ENCODE measurements around the gene MYOZ3. TPM values are rescaled to one million over a fixed set of nuclear protein-coding genes. Genes with fewer than 3 reads are reported as not detected.

The MYOZ3 gene
- polyA plus RNA-seq, 1 of the 3 experiments (the other 2 are of a cell fraction), result 0.26 TPM

- H3K9me3 ChIP-seq, result no peaks in the 10 kb centered on the region
- CTCF ChIA-PET, result interaction anchor here (1.3 to 2.4 kb wide), 7 partner anchors 10 to 80 kb away, joined by 3 to 9 read pairs (median 4); no protein-coding TSS in a partner anchor
- WGBS (ENCODE audit: low lambda C conversion rate), result 47% methylated on average over 8 of the region's 9 CpGs
- peak overlapping the region; percentile 66 for H3K4me2 ChIP-seq
- H2AFZ ChIP-seq (ENCODE audit: low read depth), result no peak overlapping the region
- H3K9me2 ChIP-seq, result no peaks in the 10 kb centered on the region
- H3K36me3 ChIP-seq (replicated peaks in 1 of 2; ENCODE audit: control insufficient read depth in 1 of 2, insufficient read depth in 2 of 2, low read length in 1 of 2), result no peaks in the 10 kb centered on the region
- H3K79me2 ChIP-seq (ENCODE audit: insufficient read depth), result peaks cover 38% of the 10 kb centered on the region
- H3K4me1 ChIP-seq (ENCODE audit: control insufficient read depth in 1 of 2, insufficient read depth in 2 of 2, low read depth in 1 of 2, low read length in 1 of 2), result peaks cover 79 to 91% of the 10 kb centered on the region in 2 experiments
- peak overlapping the region; percentile 45 to 57 for H3K4me3 ChIP-seq (ENCODE audit: low read depth in 2 of 2, low read length in 1 of 2)
- no peak for DNase-seq
- no peaks in the 10 kb centered on the region; the same call in 1 of the 2 replicates for H4K20me1 ChIP-seq (ENCODE audit: insufficient read depth)
- peaks cover 58% of the 10 kb centered on the region for H3F3A ChIP-seq (replicated peaks; ENCODE audit: insufficient read depth)
- H3K27ac ChIP-seq (ENCODE audit: low read depth in 2 of 2, low read length in 1 of 2), result peak overlapping the region; percentile 92 to 94
- H3K27me3 ChIP-seq (ENCODE audit: insufficient read depth), result no peaks in the 10 kb centered on the region
- POLR2A ChIA-PET, result no interaction called here
- peak overlapping the region; percentile 74 for H3K9ac ChIP-seq
- no peak for TF ChIP-seq MEF2A (IDR thresholded peaks at IDR 0.05; ENCODE audit: borderline replicate concordance, low read depth)
- no peak for TF ChIP-seq RCOR1 (IDR thresholded peaks at IDR 0.05; ENCODE audit: low read length)
- TF ChIP-seq, protein P1, sequence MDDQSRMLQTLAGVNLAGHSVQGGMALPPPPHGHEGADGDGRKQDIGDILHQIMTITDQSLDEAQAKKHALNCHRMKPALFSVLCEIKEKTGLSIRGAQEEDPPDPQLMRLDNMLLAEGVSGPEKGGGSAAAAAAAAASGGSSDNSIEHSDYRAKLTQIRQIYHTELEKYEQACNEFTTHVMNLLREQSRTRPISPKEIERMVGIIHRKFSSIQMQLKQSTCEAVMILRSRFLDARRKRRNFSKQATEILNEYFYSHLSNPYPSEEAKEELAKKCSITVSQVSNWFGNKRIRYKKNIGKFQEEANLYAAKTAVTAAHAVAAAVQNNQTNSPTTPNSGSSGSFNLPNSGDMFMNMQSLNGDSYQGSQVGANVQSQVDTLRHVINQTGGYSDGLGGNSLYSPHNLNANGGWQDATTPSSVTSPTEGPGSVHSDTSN (IDR thresholded peaks at IDR 0.05), result peak; percentile 34; the same call in 1 of the 2 replicates
- no peak for TF ChIP-seq GATA2 (CRISPR knock-in tag; IDR thresholded peaks at IDR 0.05)
- peak; percentile 58 for TF ChIP-seq ELF1 (IDR thresholded peaks at IDR 0.05)
- TF ChIP-seq IRF3 (IDR thresholded peaks at IDR 0.05; ENCODE audit: low read depth, low read length), result no peak
- no peak for TF ChIP-seq RFX5 (IDR thresholded peaks at IDR 0.05; ENCODE audit: low read length)
- no peak for TF ChIP-seq SMC3 (IDR thresholded peaks at IDR 0.05; ENCODE audit: low read depth, low read length)
- TF ChIP-seq FOXJ3 (CRISPR knock-in tag; IDR thresholded peaks at IDR 0.05), result no peak
- TF ChIP-seq GABPA (IDR thresholded peaks at IDR 0.05; ENCODE audit: low read depth), result no peak
- TF ChIP-seq EZH2phosphoT487 (IDR thresholded peaks at IDR 0.05; ENCODE audit: borderline replicate concordance, low read depth), result no peak
- TF ChIP-seq YY1 (IDR thresholded peaks at IDR 0.05; ENCODE audit: low read depth), result peak; percentile 60; the same call in 1 of the 2 replicates
- TF ChIP-seq FOXM1 (IDR thresholded peaks at IDR 0.05; ENCODE audit: low read depth), result 0 out of 2 replicates have a peak, but pooled peaks have one; percentile 32
- no peak; the same call in 1 of the 2 replicates for TF ChIP-seq MAX (IDR thresholded peaks at IDR 0.05; ENCODE audit: low read depth)
- TF ChIP-seq SIN3A (IDR thresholded peaks at IDR 0.05; ENCODE audit: borderline replicate concordance, low read depth, low read length), result no peak
- TF ChIP-seq NRF1 (IDR thresholded peaks at IDR 0.05; ENCODE audit: low read depth, low read length), result no peak
- no peak for TF ChIP-seq USF1 (IDR thresholded peaks at IDR 0.05; ENCODE audit: borderline replicate concordance, low read depth)
- TF ChIP-seq JUND (IDR thresholded peaks at IDR 0.05), result peak; percentile 56; the same call in 1 of the 2 replicates
- no peak for TF ChIP-seq TEAD4 (IDR thresholded peaks at IDR 0.05; ENCODE audit: borderline replicate concordance, insufficient read depth)
- TF ChIP-seq POLR2AphosphoS5 (IDR thresholded peaks at IDR 0.05; ENCODE audit: low read depth, low read length), result no peak
- no peak for TF ChIP-seq CHD2 (IDR thresholded peaks at IDR 0.05; ENCODE audit: low read length, partially characterized antibody)
- no peak for TF ChIP-seq ZBTB33 (IDR thresholded peaks at IDR 0.05; ENCODE audit: borderline replicate concordance, low read depth)
- TF ChIP-seq MXI1 (IDR thresholded peaks at IDR 0.05; ENCODE audit: low read depth, low read length), result no peak
- TF ChIP-seq, protein P2, sequence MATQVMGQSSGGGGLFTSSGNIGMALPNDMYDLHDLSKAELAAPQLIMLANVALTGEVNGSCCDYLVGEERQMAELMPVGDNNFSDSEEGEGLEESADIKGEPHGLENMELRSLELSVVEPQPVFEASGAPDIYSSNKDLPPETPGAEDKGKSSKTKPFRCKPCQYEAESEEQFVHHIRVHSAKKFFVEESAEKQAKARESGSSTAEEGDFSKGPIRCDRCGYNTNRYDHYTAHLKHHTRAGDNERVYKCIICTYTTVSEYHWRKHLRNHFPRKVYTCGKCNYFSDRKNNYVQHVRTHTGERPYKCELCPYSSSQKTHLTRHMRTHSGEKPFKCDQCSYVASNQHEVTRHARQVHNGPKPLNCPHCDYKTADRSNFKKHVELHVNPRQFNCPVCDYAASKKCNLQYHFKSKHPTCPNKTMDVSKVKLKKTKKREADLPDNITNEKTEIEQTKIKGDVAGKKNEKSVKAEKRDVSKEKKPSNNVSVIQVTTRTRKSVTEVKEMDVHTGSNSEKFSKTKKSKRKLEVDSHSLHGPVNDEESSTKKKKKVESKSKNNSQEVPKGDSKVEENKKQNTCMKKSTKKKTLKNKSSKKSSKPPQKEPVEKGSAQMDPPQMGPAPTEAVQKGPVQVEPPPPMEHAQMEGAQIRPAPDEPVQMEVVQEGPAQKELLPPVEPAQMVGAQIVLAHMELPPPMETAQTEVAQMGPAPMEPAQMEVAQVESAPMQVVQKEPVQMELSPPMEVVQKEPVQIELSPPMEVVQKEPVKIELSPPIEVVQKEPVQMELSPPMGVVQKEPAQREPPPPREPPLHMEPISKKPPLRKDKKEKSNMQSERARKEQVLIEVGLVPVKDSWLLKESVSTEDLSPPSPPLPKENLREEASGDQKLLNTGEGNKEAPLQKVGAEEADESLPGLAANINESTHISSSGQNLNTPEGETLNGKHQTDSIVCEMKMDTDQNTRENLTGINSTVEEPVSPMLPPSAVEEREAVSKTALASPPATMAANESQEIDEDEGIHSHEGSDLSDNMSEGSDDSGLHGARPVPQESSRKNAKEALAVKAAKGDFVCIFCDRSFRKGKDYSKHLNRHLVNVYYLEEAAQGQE (IDR thresholded peaks at IDR 0.05; ENCODE audit: low read depth, low read length), result no peak
These were observed 20.0 kb upstream of the MYOZ3 start for GRCh38 chr5:150641006-150641570.
